Endothelial cell of hepatic sinusoid (primary cell): ENCODE results near the gene MILR1.

Experiments
- in situ Hi-C: cut with HindIII; loops from 2 replicates; pipeline ENCODE4 v1.10.0; 2017; ENCODE audit warnings: low sequenced_read_pairs

Gene MILR1

DNA sequence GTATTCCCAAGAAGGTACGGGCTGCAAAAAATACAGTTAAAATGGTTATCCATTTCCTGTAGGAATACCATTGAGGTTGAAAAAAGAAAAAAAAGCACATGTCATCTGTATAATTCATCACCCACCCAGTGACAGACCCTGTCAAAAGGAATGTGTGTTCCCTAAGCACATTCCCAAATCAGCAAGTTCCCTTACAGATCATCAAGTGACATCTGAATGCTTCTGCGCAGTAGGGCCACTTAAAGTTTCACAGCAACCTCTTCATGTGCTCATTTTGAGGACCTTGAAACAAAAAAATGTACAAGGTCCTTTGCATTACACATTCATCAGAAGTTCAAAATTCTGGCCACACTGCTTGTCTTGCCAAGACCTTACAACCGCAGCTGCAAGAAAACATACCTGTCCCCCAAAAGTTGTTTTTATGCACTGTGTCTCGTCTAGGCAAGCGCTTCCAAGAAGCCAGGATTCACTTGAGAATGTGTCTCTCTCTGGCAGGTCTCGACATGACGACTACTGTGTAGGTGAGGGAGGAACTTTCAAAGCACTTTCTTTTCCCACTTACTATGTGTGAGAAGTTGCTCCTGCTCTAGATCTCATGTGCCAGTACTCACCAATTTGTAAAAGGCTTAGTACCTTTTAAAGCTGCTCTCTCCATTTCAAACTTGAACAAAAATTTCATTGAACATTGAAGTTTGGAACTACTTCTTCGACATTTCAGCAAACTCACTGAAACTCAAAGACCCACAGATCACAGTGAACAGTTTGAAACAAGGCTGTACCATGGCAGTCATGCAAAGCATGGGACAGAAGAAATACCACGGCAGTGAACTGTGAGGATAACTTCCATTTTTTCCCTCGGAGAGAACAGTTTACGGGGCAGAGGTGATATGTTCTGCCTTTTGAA, 52.2 kb downstream of the MILR1 start:
- in situ Hi-C loops: no loop called here

DNA sequence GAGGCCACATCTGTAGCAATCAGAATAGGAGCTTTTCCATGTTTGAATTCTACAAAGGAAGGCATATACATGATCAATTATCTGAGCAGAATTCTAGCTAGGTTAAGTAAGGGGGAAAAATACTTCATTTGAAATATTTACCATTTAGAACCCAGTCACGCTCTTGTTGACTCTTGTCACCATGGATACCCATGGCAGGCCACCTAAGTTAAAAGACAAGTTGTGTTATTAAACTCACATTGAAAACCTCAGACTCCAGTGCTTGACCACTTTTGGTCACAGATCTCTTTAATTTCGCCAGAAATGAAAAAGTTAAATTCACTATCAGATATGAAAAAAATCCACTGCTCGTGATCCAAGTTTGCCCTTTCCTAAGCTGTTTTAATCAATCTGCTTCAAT, 53.1 kb downstream of the MILR1 start:
- in situ Hi-C loops: no loop called here

DNA sequence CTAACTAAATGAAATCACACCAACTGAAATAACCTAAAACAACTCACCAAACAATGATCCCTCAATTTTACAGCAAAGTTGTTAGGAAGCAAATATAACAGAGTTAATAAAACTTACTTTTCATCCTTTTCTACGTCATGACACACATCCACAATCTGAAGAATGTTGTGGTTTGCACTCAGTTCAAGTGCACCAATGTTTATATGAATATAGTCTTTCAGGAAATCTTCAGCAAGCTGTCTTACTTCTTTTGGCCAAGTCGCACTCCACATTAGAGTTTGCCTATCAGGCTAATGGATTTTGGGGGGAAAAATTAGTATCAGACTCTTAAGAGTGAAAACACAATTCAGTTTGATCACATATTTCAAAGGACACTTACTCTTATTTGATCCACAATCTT, 53.9 kb downstream of the MILR1 start:
- in situ Hi-C loops: no loop called here

- in situ Hi-C loops: no loop called here
Measured at GRCh38 chr17:64503341-64503740, 54.4 kb downstream of the MILR1 start.

- in situ Hi-C loops: no loop called here
Measured at GRCh38 chr17:64503821-64504768, 55.2 kb downstream of the MILR1 start.

DNA sequence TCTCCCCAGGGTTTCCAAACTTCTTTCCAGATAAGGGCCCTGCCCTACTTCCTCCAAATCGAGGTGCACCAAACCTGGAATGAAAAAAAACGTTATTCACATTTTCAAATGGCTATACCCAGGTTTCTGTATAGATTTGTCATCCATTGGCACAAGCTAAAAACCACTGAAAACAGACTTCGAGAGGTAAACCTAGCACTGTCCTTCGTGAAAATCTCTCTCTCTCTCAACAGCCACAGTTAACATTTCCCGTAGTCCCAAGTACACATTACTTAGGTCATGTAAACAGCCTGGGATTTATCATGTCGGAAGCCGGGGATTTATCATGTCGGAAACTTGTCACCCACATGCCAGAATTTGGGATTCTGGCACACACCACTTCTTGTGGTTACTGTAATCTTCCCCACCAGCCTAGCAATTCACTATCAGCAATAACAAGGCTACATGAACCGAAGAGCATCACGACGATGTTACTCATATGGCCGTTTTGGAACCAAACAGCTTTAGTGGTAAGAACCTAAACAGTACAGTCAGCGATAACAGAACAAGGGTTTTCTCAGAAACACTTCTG, 55.9 kb downstream of the MILR1 start:
- in situ Hi-C loops: no loop called here

GRCh38 chr17:64505340-64506200, 56.7 kb downstream of the MILR1 start:
- in situ Hi-C loops: no loop called here

- in situ Hi-C loops: no loop called here
Measured at GRCh38 chr17:64506201-64506575, 57.3 kb downstream of the MILR1 start, which contains the start of gene DDX5. DDX5 (minus strand) TSS chr17:64506289; CDS start chr17:64506119, 170 bp downstream.

DNA sequence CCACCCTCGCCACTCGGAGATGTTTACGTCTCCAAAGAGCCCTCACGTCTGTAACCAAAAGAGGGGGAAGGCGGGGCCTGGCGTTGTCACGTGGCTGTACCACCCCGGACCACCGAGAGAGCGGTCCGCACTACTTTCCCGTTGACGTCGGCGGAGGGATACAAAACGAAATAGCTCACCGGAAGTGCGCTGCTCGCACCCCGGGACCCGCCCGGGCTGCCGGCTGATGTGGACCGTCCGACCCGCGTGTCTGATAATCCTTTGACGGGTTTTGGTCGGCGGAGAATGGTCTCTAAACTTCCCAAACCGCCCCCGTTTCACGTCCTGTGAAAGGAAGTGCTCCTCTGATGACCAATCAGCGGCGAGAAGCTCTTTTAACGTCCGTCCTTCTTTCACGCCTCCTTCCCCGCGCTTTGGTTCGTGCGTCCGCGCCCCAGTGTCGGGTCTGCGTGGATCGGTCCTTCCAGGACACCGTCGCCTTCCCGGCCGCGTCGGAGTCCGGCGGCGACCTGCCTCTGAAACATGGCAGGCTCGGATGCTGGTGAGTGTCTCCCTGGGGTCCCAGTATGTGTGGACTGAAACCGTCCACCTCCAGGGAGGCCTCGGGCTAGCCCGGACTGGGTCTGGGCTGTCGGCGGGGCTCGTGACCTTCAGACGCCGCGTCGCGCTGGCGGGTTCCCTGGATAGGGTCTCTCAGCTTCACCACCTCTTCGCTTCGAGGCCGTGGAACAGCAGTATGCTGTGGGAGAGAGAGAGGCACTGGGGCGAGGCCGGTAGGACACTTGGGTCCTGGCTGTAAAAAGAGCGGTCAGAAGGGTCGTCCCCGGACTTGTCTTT, 57.9 kb downstream of the MILR1 start, which contains the start of gene CEP95:
CEP95 (plus strand) TSS at position 402 of the 837 bp plus-strand sequence; CDS start at position 523, 121 bp downstream.
- in situ Hi-C loops: no loop called here

- in situ Hi-C loops: no loop called here
Measured at GRCh38 chr17:64507413-64507782, 58.5 kb downstream of the MILR1 start.

DNA sequence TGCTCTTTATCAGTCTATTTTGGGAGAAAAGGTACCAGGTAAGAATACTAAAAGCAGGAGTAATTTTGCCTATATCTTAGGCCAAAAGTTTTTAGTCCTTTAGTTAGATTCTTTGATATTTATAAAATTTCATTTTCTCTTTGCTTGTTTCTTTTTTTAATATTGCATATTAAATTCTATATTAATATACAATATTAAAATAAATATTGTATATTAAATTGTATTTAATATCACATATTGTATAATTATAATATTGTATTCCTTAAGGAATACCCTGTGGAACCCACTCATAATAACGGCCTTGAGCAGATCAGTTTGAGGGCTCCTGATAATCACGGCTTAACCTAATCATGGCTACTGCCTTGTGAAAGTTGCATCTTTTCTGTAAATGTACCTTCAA, 59.8 kb downstream of the MILR1 start:
- in situ Hi-C loops: no loop called here

DNA sequence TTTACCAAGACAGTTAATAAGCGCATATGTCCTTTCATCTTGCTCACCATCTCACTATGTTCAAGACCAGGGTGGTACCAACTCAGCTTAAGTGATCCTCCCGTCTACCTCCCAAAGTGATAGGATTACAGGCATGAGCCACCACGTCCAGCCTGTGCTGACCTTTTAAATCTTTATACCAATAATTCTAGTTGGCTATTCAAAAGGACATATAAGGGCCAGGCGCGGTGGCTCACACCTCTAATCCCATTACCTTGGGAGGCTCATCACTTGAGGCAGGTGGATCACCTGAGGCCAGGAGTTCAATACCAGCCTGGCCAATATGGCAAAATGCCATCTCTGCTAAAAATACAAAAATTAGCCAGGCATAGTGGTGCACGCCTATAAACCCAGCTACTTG, 60.3 kb downstream of the MILR1 start:
- in situ Hi-C loops: no loop called here

DNA sequence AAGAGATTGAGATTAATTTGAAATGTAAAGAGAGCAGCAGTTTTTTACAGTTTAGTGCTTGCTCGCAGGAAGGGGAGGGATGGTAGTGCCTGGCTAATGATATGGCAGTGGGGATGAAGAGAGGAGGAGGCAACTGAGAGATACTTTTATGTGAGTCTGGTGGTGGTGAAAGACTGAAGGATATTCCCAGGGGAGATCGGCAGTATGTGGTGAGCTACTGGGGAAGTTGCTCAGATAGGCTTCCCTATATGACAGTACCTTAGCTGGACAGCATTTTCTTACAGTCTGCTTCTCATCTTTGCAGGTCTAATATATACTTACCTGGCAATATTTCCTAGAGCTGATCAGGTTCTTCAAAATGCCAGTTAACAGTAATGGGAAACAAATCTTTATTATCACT, 66.5 kb downstream of the MILR1 start:
- in situ Hi-C loops: no loop called here

GRCh38 chr17:64515829-64516228, 66.9 kb downstream of the MILR1 start:
- in situ Hi-C loops: no loop called here
